Activated CD8-positive, alpha-beta T cell treated with anti-CD3 and anti-CD28 coated beads for 36 hours (primary cell): ENCODE results near the gene SV2A. TPM values are rescaled to one million over a fixed set of nuclear protein-coding genes. Genes with fewer than 3 reads are reported as not detected.
"Not testable (repeated sequence)": the region's sequence is repeated elsewhere in the genome, so short reads cannot be mapped to it uniquely, and the experiment has no call there.

Source experiments
- ATAC-seq: fragments of 200-7000 bp; cut with Tn5 transposase; one replicate; pipeline ENCODE4 v1.10.0; 2021; ENCODE audit warnings: mild to moderate bottlenecking, moderate library complexity
- CTCF ChIA-PET: fragments of 350-600 bp; sonication (Branson Sonifier 250); formaldehyde crosslinking; loops from one replicate; lab custom pipeline; 2021; ENCODE audit warnings: antibody characterized with exemption; lab: Charles Lee
- POLR2A ChIA-PET: fragments of 350-600 bp; sonication (Branson Sonifier 250); formaldehyde crosslinking; loops from one replicate; lab custom pipeline; 2021; ENCODE audit warnings: antibody characterized with exemption; lab: Charles Lee
- DNase-seq: peaks from one replicate; pipeline ENCODE4 v3.0.0-alpha.2; 2020
- H3K27ac Mint-ChIP-seq: one replicate; pipeline ENCODE4 v1.8.0; 2021; ENCODE audit warnings: mild to moderate bottlenecking, mixed read lengths
- H3K27me3 Mint-ChIP-seq: one replicate; pipeline ENCODE4 v1.8.0; 2021; ENCODE audit warnings: mixed read lengths
- H3K36me3 Mint-ChIP-seq: one replicate; pipeline ENCODE4 v1.8.0; 2021; ENCODE audit warnings: low read depth, mixed read lengths
- H3K4me1 Mint-ChIP-seq: one replicate; pipeline ENCODE4 v1.8.0; 2021; ENCODE audit warnings: low read depth, mixed read lengths
- H3K4me3 Mint-ChIP-seq: one replicate; pipeline ENCODE4 v1.8.0; 2021; ENCODE audit warnings: mild to moderate bottlenecking, moderate library complexity, mixed read lengths
- H3K9me3 Mint-ChIP-seq: one replicate; pipeline ENCODE4 v1.8.0; 2021; ENCODE audit warnings: mixed read lengths
- intact Hi-C: fragments of 100-400 bp; cut with micrococcal nuclease; formaldehyde crosslinking; loops from one replicate; pipeline ENCODE4 v1.10.0; 2022
- total RNA-seq, 2 experiments: library from RNA; stranded (reverse); gene quantifications; one replicate each; pipeline ENCODE4 v1.2.3, GENCODE V29; 2021
- TF ChIP-seq, protein P1 (sequence below): fragments of 200-600 bp; IDR thresholded peaks from one replicate; pipeline ENCODE4 v1.8.0; 2022; ENCODE audit warnings: antibody characterized with exemption, mild to moderate bottlenecking

The SV2A gene
- total RNA-seq, 2 experiments from 2014 or later: 8.2 to 9.1 TPM

DNA sequence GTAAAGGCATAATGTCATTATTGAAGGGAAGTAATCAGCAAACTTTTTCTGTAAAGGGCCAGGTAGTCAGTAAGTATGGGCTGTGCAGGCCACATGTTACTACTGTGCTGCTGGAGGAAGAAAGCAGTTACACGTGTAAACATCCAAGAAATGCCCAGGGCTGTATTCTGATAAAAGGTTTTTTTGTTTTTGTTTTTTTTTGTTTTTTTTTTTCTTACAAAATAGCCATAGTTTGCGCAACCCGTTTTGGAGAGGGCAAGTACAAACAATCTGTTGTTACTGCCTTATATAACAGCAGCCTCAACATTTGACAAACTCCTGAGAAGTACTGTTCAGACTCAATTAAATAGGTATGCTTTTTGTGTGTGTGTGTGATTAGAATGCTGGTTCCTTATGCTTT lies 45.7 kb upstream of the SV2A start:
- Mint-ChIP-seq H3K27me3 (no peaks in the 10 kb centered on the region), H3K27ac (no peak overlapping the region), H3K36me3 (peaks cover 33% of the 10 kb centered on the region), H3K9me3 (no peaks in the 10 kb centered on the region), H3K4me1 (peaks cover 9% of the 10 kb centered on the region), H3K4me3 (no peak overlapping the region)
- CTCF ChIA-PET: interaction anchor here (1.1 to 1.8 kb wide), 9 partner anchors 11 to 202 kb away, joined by 3 to 11 read pairs (median 3); no protein-coding TSS in a partner anchor
- DNase-seq (no peak), ATAC-seq (no peak)
- intact Hi-C loops: loop anchor here (5.0 kb wide), 1 partner anchor 204 kb away; no protein-coding TSS in a partner anchor
- TF ChIP-seq, protein P1, sequence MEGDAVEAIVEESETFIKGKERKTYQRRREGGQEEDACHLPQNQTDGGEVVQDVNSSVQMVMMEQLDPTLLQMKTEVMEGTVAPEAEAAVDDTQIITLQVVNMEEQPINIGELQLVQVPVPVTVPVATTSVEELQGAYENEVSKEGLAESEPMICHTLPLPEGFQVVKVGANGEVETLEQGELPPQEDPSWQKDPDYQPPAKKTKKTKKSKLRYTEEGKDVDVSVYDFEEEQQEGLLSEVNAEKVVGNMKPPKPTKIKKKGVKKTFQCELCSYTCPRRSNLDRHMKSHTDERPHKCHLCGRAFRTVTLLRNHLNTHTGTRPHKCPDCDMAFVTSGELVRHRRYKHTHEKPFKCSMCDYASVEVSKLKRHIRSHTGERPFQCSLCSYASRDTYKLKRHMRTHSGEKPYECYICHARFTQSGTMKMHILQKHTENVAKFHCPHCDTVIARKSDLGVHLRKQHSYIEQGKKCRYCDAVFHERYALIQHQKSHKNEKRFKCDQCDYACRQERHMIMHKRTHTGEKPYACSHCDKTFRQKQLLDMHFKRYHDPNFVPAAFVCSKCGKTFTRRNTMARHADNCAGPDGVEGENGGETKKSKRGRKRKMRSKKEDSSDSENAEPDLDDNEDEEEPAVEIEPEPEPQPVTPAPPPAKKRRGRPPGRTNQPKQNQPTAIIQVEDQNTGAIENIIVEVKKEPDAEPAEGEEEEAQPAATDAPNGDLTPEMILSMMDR: no peak
- POLR2A ChIA-PET: interaction anchor here (0.5 kb wide), 1 partner anchor 113 kb away, joined by 4 read pairs; no protein-coding TSS in a partner anchor

DNA sequence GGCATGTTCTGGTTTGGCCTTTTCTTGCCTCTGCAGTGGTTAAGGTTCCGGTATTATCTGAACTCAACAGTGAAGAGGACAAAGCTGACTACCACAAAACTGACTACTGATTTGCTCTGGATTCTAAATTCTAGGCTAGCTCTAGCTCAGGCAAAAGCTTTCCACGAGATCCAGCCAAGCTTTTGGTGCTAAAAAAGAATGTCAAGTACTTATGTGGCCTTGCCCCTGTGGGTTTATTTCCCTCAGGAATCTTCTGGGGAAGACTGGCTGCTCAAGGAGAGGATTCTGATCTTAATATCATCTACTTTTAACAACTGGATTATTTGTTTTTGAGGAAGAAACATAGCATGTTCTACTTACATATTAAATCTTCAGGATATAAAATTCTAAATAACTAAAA lies 45.1 kb upstream of the SV2A start:
- POLR2A ChIA-PET: no interaction called here
- DNase-seq (no peak), ATAC-seq (no peak)
- H3K27ac Mint-ChIP-seq: peak overlapping the region; percentile 47
- intact Hi-C loops: loop anchor here (1.0 to 5.0 kb wide), 2 partner anchors 88 to 205 kb away; no protein-coding TSS in a partner anchor
- peaks cover 9% of the 10 kb centered on the region for H3K4me1 Mint-ChIP-seq
- CTCF ChIA-PET: interaction anchor here (0.7 to 3.0 kb wide), 47 partner anchors 9 to 224 kb away, joined by 3 to 21 read pairs (median 5); partner anchors contain the start of gene OTUD7B
- H3K4me3 Mint-ChIP-seq: no peak overlapping the region
- no peaks in the 10 kb centered on the region for H3K9me3 Mint-ChIP-seq
- TF ChIP-seq, protein P1: no peak
- no peaks in the 10 kb centered on the region for H3K27me3 Mint-ChIP-seq
- peaks cover 36% of the 10 kb centered on the region for H3K36me3 Mint-ChIP-seq

DNA sequence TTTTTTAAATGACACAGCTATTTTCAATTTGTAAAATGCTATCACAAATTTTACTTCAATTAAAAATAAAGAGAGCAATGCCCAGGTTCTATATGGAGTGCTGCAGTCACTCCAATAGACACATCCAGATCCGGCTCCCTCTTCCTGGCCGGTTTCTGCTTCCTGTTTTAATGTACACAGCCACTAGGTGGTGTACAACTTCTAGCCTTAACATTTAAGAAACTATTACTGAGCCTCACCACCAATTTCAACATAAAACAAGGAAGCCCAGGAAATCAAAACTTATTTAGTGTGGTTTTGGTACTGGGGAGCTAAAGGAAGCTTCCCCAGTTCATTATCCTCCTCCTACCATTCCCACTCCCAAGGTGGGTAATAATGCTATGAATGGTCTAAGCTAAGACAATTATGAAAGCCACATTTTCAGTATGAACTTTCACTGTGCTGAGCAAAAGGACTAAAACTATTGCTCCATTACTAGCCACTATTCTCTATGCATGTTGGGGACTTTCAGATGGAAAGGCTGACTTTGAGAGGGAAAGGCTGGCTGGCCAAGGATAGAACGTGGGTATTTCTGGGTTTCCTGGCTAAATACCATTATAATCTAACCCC lies 44.5 kb upstream of the SV2A start:
- intact Hi-C loops: loop anchor here (1.0 to 5.0 kb wide), 2 partner anchors 88 to 205 kb away; no protein-coding TSS in a partner anchor
- Mint-ChIP-seq H3K4me1 (peaks cover 9% of the 10 kb centered on the region), H3K36me3 (peaks cover 40% of the 10 kb centered on the region), H3K27me3 (no peaks in the 10 kb centered on the region), H3K9me3 (no peaks in the 10 kb centered on the region), H3K4me3 (no peak overlapping the region), H3K27ac (no peak overlapping the region)
- ChIA-PET CTCF (interaction anchor here (0.6 to 3.0 kb wide), 55 partner anchors 10 to 225 kb away, joined by 3 to 21 read pairs (median 4); partner anchors contain the start of gene OTUD7B), POLR2A (interaction anchor here (1.4 kb wide), 1 partner anchor 34 kb away, joined by 3 read pairs; the partner anchor contains the start of gene SF3B4)
- ATAC-seq (peak; percentile 84), DNase-seq (peak; percentile 57)
- TF ChIP-seq, protein P1: peak; percentile 90

DNA sequence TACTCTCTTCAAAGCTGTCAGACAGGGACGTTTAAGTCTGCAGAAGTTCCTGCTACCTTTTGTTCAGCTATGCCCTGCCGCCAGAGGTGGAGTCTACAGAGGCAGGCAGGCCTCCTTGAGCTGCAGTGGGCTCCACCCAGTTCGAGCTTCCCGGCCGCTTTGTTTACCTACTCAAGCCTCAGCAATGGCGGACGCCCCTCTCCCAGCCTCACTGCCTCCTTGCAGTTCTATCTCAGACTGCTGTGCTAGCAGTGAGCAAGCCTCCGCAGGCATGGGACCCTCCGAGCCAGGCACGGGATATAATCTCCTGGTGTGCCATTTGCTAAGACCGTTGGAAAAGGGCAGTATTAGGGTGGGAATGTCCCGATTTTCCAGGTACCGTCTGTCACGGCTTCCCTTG lies 39.9 kb upstream of the SV2A start:
- DNase-seq, intact Hi-C loops, H3K9me3 Mint-ChIP-seq, ATAC-seq, H3K4me1 Mint-ChIP-seq, POLR2A ChIA-PET, H3K4me3 Mint-ChIP-seq, H3K27me3 Mint-ChIP-seq, H3K27ac Mint-ChIP-seq, CTCF ChIA-PET: not testable (repeated sequence)
- H3K36me3 Mint-ChIP-seq: peaks cover 58% of the 10 kb centered on the region

DNA sequence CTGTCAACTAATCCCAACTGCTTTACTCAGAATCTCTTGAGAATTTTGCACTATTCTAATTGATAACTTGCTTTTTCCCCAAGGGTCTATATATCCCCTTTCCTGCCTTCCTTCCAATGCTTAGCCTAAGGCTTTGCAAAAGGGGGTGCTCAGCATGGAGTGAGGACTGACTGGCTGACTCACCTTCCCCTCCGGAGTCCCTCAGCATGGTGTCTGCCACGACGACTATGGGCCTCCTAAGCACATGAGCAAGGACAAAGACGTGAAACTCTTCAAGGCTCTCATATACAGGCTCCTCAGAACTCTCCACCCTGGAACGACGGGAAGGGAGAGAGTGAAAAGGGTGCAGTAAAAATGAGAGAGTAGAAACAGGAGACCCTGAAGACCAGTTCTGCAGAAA lies 32.3 kb upstream of the SV2A start:
- ChIA-PET CTCF (interaction anchor here (1.1 kb wide), 1 partner anchor 100 kb away, joined by 3 read pairs; no protein-coding TSS in a partner anchor), POLR2A (interaction anchor here (2.0 kb wide), 1 partner anchor 62 kb away, joined by 5 read pairs; a partner anchor contains a TSS)
- H3K9me3 Mint-ChIP-seq: no peaks in the 10 kb centered on the region
- H3K36me3 Mint-ChIP-seq: peaks cover 47% of the 10 kb centered on the region
- intact Hi-C loops: no loop called here
- H3K4me3 Mint-ChIP-seq: no peak overlapping the region
- TF ChIP-seq, protein P1: no peak
- no peaks in the 10 kb centered on the region for H3K4me1 Mint-ChIP-seq
- DNase-seq: no peak
- no peak overlapping the region for H3K27ac Mint-ChIP-seq
- no peak for ATAC-seq
- no peaks in the 10 kb centered on the region for H3K27me3 Mint-ChIP-seq
